Adipose tissue (tissue), 3 donors: ENCODE data around the gene CAMK2D. TPM values are rescaled to one million over a fixed set of nuclear protein-coding genes. Genes with fewer than 3 reads are reported as not detected.

Experiments
- H3K27ac ChIP-seq: one replicate; pipeline ENCODE4 v1.5.1; 2013; ENCODE audit warnings: low read depth, low read length
- WGBS, 3 donors: extraction: QIAGEN DNeasy Blood & Tissue Kit; methylation state at CpG; one replicate each; pipeline ENCODE4 v1.1.7; 2013; 5-methylcytosine and 5-hydroxymethylcytosine counted together
- polyA plus RNA-seq, 3 donors: library from polyadenylated mRNA; stranded (reverse); fragments of 200-250 nt; gene quantifications; one replicate each; pipeline ENCODE4 v1.2.3, GENCODE V29; 2013
- donor health status: healthy with polysubstance abuse.
- donor health status: Bipolar disorder and iron deficiency.
- donor health status: healthy.

CAMK2D gene
- polyA plus RNA-seq, 3 donors = 6.1 to 28.6 (median 26.5) TPM

GRCh38 chr4:113528395-113528794 is 233.1 kb downstream of the CAMK2D start:
- H3K27ac ChIP-seq = no peak overlapping the region
- WGBS, 3 donors = 68 to 87% (median 83%) methylated on average over 1 of the region's 1 CpG

- 90 to 100% (median 93%) methylated on average over 2 of the region's 2 CpGs for WGBS, 3 donors
- H3K27ac ChIP-seq = no peak overlapping the region
Observed at GRCh38 chr4:113525521-113525920, 236.0 kb downstream of the CAMK2D start.

GRCh38 chr4:113524505-113525186 is 236.9 kb downstream of the CAMK2D start:
- H3K27ac ChIP-seq = no peak overlapping the region
- 92 to 99% (median 97%) methylated on average over 2 of the region's 2 CpGs for WGBS, 3 donors

GRCh38 chr4:113524096-113524495 is 237.4 kb downstream of the CAMK2D start:
- WGBS, 3 donors = 96 to 100% (median 98%) methylated on average over 1 of the region's 1 CpG
- H3K27ac ChIP-seq = no peak overlapping the region

GRCh38 chr4:113522433-113522832 is 239.1 kb downstream of the CAMK2D start:
- WGBS, 3 donors = 97 to 98% (median 98%) methylated on average over 2 of the region's 2 CpGs
- H3K27ac ChIP-seq = no peak overlapping the region

- H3K27ac ChIP-seq = no peak overlapping the region
- 77 to 89% (median 79%) methylated on average over 2 of the region's 2 CpGs for WGBS, 3 donors
Observed at GRCh38 chr4:113513382-113513781, 248.2 kb downstream of the CAMK2D start.

GRCh38 chr4:113512880-113513279 is 248.7 kb downstream of the CAMK2D start:
- no peak overlapping the region for H3K27ac ChIP-seq
- WGBS, 3 donors = 96 to 98% (median 97%) methylated on average over 6 of the region's 6 CpGs

- H3K27ac ChIP-seq = no peak overlapping the region
- WGBS, 3 donors = 81 to 84% (median 82%) methylated on average over 2 of the region's 2 CpGs
Observed at GRCh38 chr4:113511944-113512343, 249.6 kb downstream of the CAMK2D start.

- no peak overlapping the region for H3K27ac ChIP-seq
- WGBS, 3 donors = 85 to 94% (median 90%) methylated on average over 1 of the region's 1 CpG
Observed at GRCh38 chr4:113509851-113510250, 251.7 kb downstream of the CAMK2D start.

- H3K27ac ChIP-seq = no peak overlapping the region
- WGBS, 3 donors = 89 to 94% (median 93%) methylated on average over 5 of the region's 5 CpGs
Observed at GRCh38 chr4:113505044-113505443, 256.5 kb downstream of the CAMK2D start.

GRCh38 chr4:113504422-113504821 is 257.1 kb downstream of the CAMK2D start:
- WGBS, 3 donors = 87 to 95% (median 93%) methylated on average over 3 of the region's 3 CpGs

GRCh38 chr4:113503691-113504090 is 257.8 kb downstream of the CAMK2D start:
- no peak overlapping the region for H3K27ac ChIP-seq

More at GRCh38 chr4:113504422-113504821, 257.1 kb downstream of the CAMK2D start:
- H3K27ac ChIP-seq = no peak overlapping the region

- H3K27ac ChIP-seq = no peak overlapping the region
- WGBS, 3 donors = 85 to 96% (median 93%) methylated on average over 3 of the region's 3 CpGs
Observed at GRCh38 chr4:113502906-113503305, 258.6 kb downstream of the CAMK2D start.

- H3K27ac ChIP-seq = no peak overlapping the region
- WGBS, 3 donors = 94 to 98% (median 97%) methylated on average over 1 of the region's 1 CpG
Observed at GRCh38 chr4:113502476-113502875, 259.1 kb downstream of the CAMK2D start.

GRCh38 chr4:113500424-113500823 is 261.1 kb downstream of the CAMK2D start:
- 91 to 98% (median 92%) methylated on average over 4 of the region's 4 CpGs for WGBS, 3 donors
- H3K27ac ChIP-seq = no peak overlapping the region

- H3K27ac ChIP-seq = no peak overlapping the region
- 50 to 94% (median 80%) methylated on average over 1 of the region's 1 CpG for WGBS, 3 donors
Observed at GRCh38 chr4:113499696-113500095, 261.8 kb downstream of the CAMK2D start.

GRCh38 chr4:113499166-113499565 is 262.4 kb downstream of the CAMK2D start:
- 67 to 92% (median 90%) methylated on average over 1 of the region's 1 CpG for WGBS, 3 donors
- H3K27ac ChIP-seq = no peak overlapping the region

GRCh38 chr4:113497154-113497884 is 264.2 kb downstream of the CAMK2D start:
- 50 to 84% (median 77%) methylated on average over 3 of the region's 3 CpGs for WGBS, 3 donors
- H3K27ac ChIP-seq = no peak overlapping the region

- H3K27ac ChIP-seq = no peak overlapping the region
- 50 to 65% (median 50%) methylated on average over 2 of the region's 2 CpGs for WGBS, 3 donors
Observed at GRCh38 chr4:113496698-113497097, 264.8 kb downstream of the CAMK2D start.

- 96 to 98% (median 98%) methylated on average over 6 of the region's 6 CpGs for WGBS, 3 donors
- no peak overlapping the region for H3K27ac ChIP-seq
Observed at GRCh38 chr4:113495790-113496189, 265.7 kb downstream of the CAMK2D start.
